Fibroblast of lung (primary cell): ENCODE data around the gene B9D1.

Experiments
- CTCF ChIP-seq, 2 donors: IDR thresholded peaks in 1 of 2; conservative IDR thresholded peaks in 1 of 2; 1 replicate in 1 of 2; 2 replicates in 1 of 2; pipeline ENCODE4 v1.5.1; 2011 to 2012; ENCODE audit warnings: low read length in 2 of 2, control low read depth in 1 of 2, inconsistent platforms in 1 of 2, low read depth in 1 of 2, mild to moderate bottlenecking in 1 of 2
- EZH2 ChIP-seq: IDR thresholded peaks from 2 replicates; pipeline ENCODE4 v1.5.1; 2012; ENCODE audit warnings: low read length, control low read depth, mild to moderate bottlenecking; ENCODE audit errors: missing control alignments

DNA sequence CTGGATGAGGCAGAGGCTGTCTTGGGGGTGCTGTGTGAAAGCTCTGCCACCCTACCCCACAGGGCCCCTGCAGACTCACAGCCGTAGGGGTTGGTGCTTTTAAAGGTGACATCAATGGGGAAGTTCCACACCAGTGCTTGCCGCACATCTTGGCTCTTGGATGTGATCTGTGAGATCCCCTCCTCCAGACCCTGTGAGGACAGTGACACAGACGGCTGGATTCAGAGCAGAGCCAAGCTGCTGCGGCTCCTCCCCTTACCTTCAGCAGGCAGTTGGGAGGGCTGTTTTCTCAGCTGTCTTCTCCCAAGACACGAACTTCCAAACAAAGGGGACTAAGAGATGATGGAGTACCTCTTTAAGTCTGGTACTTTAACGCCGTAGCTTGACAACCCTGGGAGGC lies 4.8 kb downstream of the B9D1 start:
- no peak for TF ChIP-seq CTCF (conservative IDR thresholded peaks at IDR 0.05 in 1 of 2, IDR thresholded peaks at IDR 0.05 in 1 of 2; ENCODE audit: low read depth in 1 of 2, low read length in 2 of 2)
- no peak for TF ChIP-seq EZH2
